Nephron (organoid): ENCODE data around the gene CBR3.
"Not testable (repeated sequence)": the region's sequence is repeated elsewhere in the genome, so short reads cannot be mapped to it uniquely, and the experiment has no call there.

Experiments
- H3K27ac Mint-ChIP-seq, 3 experiments: 2 replicates each; pipeline ENCODE4 v1.8.0; 2020; ENCODE audit warnings: mixed read lengths in 3 of 3, mild to moderate bottlenecking in 2 of 3, moderate library complexity in 1 of 3
- H3K27me3 Mint-ChIP-seq: 2 replicates; pipeline ENCODE4 v1.8.0; 2021; ENCODE audit warnings: low read depth, mild to moderate bottlenecking, moderate library complexity, mixed read lengths
- H3K36me3 Mint-ChIP-seq: 2 replicates; pipeline ENCODE4 v1.8.0; 2020; ENCODE audit warnings: low read depth, mixed read lengths
- H3K4me1 Mint-ChIP-seq: 2 replicates; pipeline ENCODE4 v1.8.0; 2020; ENCODE audit warnings: mixed read lengths
- H3K4me3 Mint-ChIP-seq, 3 experiments: 2 replicates each; pipeline ENCODE4 v1.8.0; 2020; ENCODE audit warnings: mild to moderate bottlenecking in 3 of 3, mixed read lengths in 3 of 3, moderate library complexity in 2 of 3
- H3K9me3 Mint-ChIP-seq: 2 replicates; pipeline ENCODE4 v1.8.0; 2020; ENCODE audit warnings: mixed read lengths
- CTCF ChIP-seq, 3 experiments: fragments of 200-600 bp; sonication (generic); IDR thresholded peaks; one replicate each; pipeline ENCODE4 v1.5.0; 2021; ENCODE audit warnings: antibody characterized with exemption in 3 of 3; ENCODE audit not compliant: unreplicated experiment in 3 of 3

CBR3 gene

DNA sequence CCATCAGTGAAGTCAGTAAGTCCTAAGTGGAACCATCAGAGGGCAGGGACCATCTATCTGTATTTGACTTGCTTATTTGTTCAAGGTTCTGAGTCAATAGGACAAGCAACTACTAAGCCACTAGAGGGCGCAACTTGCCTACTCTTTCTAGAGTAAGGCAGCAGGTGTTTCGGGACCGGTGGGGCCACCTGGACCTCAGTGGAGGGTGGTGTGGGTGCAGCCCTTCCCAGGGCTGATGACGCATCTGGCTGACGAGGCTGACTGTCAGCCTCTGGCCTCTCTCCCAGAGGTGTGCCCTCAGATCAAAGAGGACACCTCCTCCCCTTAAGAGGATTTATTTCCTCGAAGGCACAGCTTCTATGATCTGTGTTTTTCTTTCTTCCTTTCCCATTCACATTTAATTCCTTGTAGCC is 6.6 kb downstream of the CBR3 start:
- peak; percentile 83 to 86 (median 86) for TF ChIP-seq CTCF (IDR thresholded peaks at IDR 0.05; ENCODE audit: unreplicated experiment in 3 of 3)
- H3K9me3 Mint-ChIP-seq, result no peaks in the 10 kb centered on the region
- H3K27me3 Mint-ChIP-seq, result peaks cover 32% of the 10 kb centered on the region
- no peaks in the 10 kb centered on the region for H3K36me3 Mint-ChIP-seq
- H3K4me3 Mint-ChIP-seq, result peak overlapping the region in 1 of 3 experiments; percentile 5
- H3K27ac Mint-ChIP-seq, result no peak overlapping the region
- no peaks in the 10 kb centered on the region for H3K4me1 Mint-ChIP-seq

GRCh38 chr21:36144233-36144632 is 9.4 kb downstream of the CBR3 start:
- not testable (repeated sequence) for H3K9me3 Mint-ChIP-seq, H3K36me3 Mint-ChIP-seq, H3K27me3 Mint-ChIP-seq, H3K27ac Mint-ChIP-seq, H3K4me1 Mint-ChIP-seq, H3K4me3 Mint-ChIP-seq

DNA sequence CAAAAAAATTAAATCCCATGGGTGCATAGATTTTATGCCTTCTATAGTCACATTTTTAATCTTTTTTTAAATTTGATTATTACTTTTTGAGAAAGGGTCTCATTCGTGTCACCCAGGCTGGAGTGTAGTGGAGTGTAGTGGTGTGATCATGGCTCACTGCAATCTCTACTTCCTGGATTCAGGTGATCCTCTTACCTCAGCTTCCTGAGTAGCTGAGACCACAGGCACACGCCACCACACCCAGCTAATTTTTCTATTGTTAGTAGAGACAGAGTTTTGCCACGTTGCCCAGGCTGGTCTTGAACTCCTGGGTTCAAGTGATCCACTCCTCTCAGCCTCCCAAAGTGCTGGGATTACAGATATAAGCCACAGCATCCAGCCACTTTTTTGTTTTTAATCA is 10.4 kb downstream of the CBR3 start:
- no peak overlapping the region for H3K27ac Mint-ChIP-seq
- no peaks in the 10 kb centered on the region for H3K9me3 Mint-ChIP-seq
- H3K4me3 Mint-ChIP-seq, result no peak overlapping the region
- H3K36me3 Mint-ChIP-seq, result no peaks in the 10 kb centered on the region
- peaks cover 5% of the 10 kb centered on the region for H3K27me3 Mint-ChIP-seq
- TF ChIP-seq CTCF (IDR thresholded peaks at IDR 0.05; ENCODE audit: unreplicated experiment in 3 of 3), result no peak
- H3K4me1 Mint-ChIP-seq, result peaks cover 5% of the 10 kb centered on the region

- Mint-ChIP-seq H3K27me3 (peaks cover 4% of the 10 kb centered on the region), H3K4me1 (peaks cover 8% of the 10 kb centered on the region), H3K4me3 (no peak overlapping the region), H3K36me3 (no peaks in the 10 kb centered on the region), H3K27ac (no peak overlapping the region), H3K9me3 (no peaks in the 10 kb centered on the region)
- no peak for TF ChIP-seq CTCF (IDR thresholded peaks at IDR 0.05; ENCODE audit: unreplicated experiment in 3 of 3)
Measured at GRCh38 chr21:36147911-36148310, 13.0 kb downstream of the CBR3 start.

- H3K4me1 Mint-ChIP-seq, result peaks cover 8% of the 10 kb centered on the region
- H3K27ac Mint-ChIP-seq, result no peak overlapping the region
- H3K9me3 Mint-ChIP-seq, result no peaks in the 10 kb centered on the region
- no peak overlapping the region for H3K4me3 Mint-ChIP-seq
- TF ChIP-seq CTCF (IDR thresholded peaks at IDR 0.05; ENCODE audit: unreplicated experiment in 3 of 3), result no peak
- no peaks in the 10 kb centered on the region for H3K36me3 Mint-ChIP-seq
- peaks cover 13% of the 10 kb centered on the region for H3K27me3 Mint-ChIP-seq
Measured at GRCh38 chr21:36148886-36149285, 14.0 kb downstream of the CBR3 start.

DNA sequence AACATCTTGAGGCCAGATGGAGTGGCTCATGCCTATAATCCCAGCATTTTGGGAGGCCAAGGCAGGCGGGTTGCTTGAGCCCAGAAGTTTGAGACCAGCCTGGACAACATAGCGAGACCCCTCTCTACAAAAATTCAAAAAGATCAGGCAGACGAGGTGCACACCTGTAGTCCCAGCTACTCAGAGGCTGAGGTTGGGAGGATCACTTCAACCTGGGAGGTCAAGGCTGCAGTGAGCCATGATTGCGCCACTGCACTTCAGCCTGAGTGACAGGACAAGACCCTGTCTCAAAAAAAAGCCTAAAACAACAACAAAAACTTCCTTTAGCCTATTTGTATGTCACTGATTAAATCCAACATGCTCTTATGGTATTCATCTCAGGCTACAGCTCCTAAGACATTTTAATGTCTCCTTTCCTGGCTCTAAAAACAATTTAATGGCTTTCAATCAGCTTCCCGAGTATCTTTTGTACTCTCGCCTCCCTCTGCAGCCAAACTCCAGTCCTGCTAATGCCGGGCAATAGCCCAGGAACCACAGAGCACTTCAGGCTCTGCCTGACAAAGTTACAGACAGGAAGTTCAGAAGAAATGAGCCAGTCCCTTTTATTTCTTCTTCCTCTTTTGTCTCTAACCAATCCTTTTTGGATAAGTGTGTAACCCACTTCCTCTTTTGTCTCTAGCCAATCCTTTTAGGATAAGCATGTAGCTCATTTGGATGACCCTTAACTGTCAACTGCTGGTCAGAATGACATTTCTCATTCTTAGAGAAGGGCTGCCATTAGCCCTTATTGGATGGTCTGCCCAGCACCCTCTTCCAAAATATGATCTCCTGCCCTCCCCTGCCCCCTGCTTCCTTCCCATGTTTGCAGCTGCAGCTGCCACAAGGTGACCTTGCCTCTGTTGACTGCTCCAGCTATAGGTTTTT is 15.2 kb downstream of the CBR3 start:
- Mint-ChIP-seq H3K27ac (peak overlapping the region; percentile 83 to 84 (median 83)), H3K4me1 (peaks cover 8% of the 10 kb centered on the region), H3K4me3 (no peak overlapping the region), H3K27me3 (peaks cover 13% of the 10 kb centered on the region), H3K9me3 (no peaks in the 10 kb centered on the region), H3K36me3 (no peaks in the 10 kb centered on the region)
- no peak for TF ChIP-seq CTCF (IDR thresholded peaks at IDR 0.05; ENCODE audit: unreplicated experiment in 3 of 3)
